Thymus (tissue), 11 donors: Measurements from ENCODE around the gene LIPE. TPM values are rescaled to one million over a fixed set of nuclear protein-coding genes. Genes with fewer than 3 reads are reported as not detected.
"Not testable (repeated sequence)": the region's sequence is repeated elsewhere in the genome, so short reads cannot be mapped to it uniquely, and the experiment has no call there.

Experiments used
- DNase-seq, 9 donors: peaks; one replicate each; pipeline ENCODE4 v3.0.0-alpha.2; 2013; ENCODE audit warnings: low spot score in 9 of 9, low read depth in 6 of 9, missing footprints in 1 of 9
- H3K27ac ChIP-seq, 2 donors: one replicate each; pipeline ENCODE4 v1.5.1; 2013; ENCODE audit warnings: control low read depth in 1 of 2, low read depth in 1 of 2, low read length in 1 of 2, mild to moderate bottlenecking in 1 of 2, moderate library complexity in 1 of 2
- H3K27me3 ChIP-seq, 2 donors: one replicate each; pipeline ENCODE4 v1.5.1; 2013; ENCODE audit warnings: low read length in 1 of 2; ENCODE audit not compliant: control insufficient read depth in 2 of 2, insufficient read depth in 1 of 2
- H3K36me3 ChIP-seq, 2 donors: one replicate each; pipeline ENCODE4 v1.5.1; 2013; ENCODE audit warnings: low read length in 1 of 2, mild to moderate bottlenecking in 1 of 2, moderate library complexity in 1 of 2; ENCODE audit not compliant: control insufficient read depth in 2 of 2, insufficient read depth in 2 of 2
- H3K4me1 ChIP-seq, 2 donors: one replicate each; pipeline ENCODE4 v1.5.1; 2013; ENCODE audit warnings: low read length in 2 of 2; ENCODE audit not compliant: control insufficient read depth in 2 of 2, insufficient read depth in 2 of 2
- H3K4me3 ChIP-seq, 2 donors: one replicate each; pipeline ENCODE4 v1.5.1; 2013; ENCODE audit warnings: low read length in 2 of 2, control low read depth in 1 of 2, mild to moderate bottlenecking in 1 of 2
- H3K9me3 ChIP-seq, 2 donors: one replicate each; pipeline ENCODE4 v1.5.1; 2013; ENCODE audit warnings: low read length in 1 of 2, mild to moderate bottlenecking in 1 of 2; ENCODE audit not compliant: control insufficient read depth in 2 of 2, insufficient read depth in 1 of 2
- WGBS: extraction: QIAGEN DNeasy Blood & Tissue Kit; methylation state at CpG from one replicate; pipeline ENCODE4 v1.1.7; 2013; 5-methylcytosine and 5-hydroxymethylcytosine counted together
- polyA plus RNA-seq: library from polyadenylated mRNA; stranded (reverse); fragments of 200-250 nt; gene quantifications from one replicate; pipeline ENCODE4 v1.2.3, GENCODE V29; 2013
- total RNA-seq: library from RNA; stranded (reverse); fragments of 120-200 nt; gene quantifications from one replicate; pipeline ENCODE4 v1.2.4, GENCODE V29; 2013
- donor health status: healthy.

LIPE gene
- total and polyA plus RNA-seq, 2 donors: 6.8 to 12.9 TPM

GRCh38 chr19:42467183-42467760 is 40.1 kb upstream of the LIPE start:
- H3K36me3 ChIP-seq: no peaks in the 10 kb centered on the region
- WGBS: 42% methylated on average over 5 of the region's 5 CpGs

GRCh38 chr19:42466521-42467182 is 39.5 kb upstream of the LIPE start:
- no peak for DNase-seq
- no peaks in the 10 kb centered on the region for H3K36me3 ChIP-seq
- H3K27ac ChIP-seq: no peak overlapping the region
- no peaks in the 10 kb centered on the region for H3K9me3 ChIP-seq
- no peaks in the 10 kb centered on the region for H3K27me3 ChIP-seq
- WGBS: 67% methylated on average over 5 of the region's 5 CpGs
- no peak overlapping the region for H3K4me3 ChIP-seq
- no peaks in the 10 kb centered on the region for H3K4me1 ChIP-seq

More at GRCh38 chr19:42467183-42467760, 40.1 kb upstream of the LIPE start:
- H3K27ac ChIP-seq: no peak overlapping the region
- no peak overlapping the region for H3K4me3 ChIP-seq
- no peaks in the 10 kb centered on the region for H3K4me1 ChIP-seq
- no peak for DNase-seq
- H3K27me3 ChIP-seq: no peaks in the 10 kb centered on the region
- H3K9me3 ChIP-seq: no peaks in the 10 kb centered on the region

GRCh38 chr19:42465827-42466280 is 38.7 kb upstream of the LIPE start:
- WGBS: 69% methylated on average over 5 of the region's 5 CpGs
- no peak overlapping the region for H3K4me3 ChIP-seq
- H3K4me1 ChIP-seq: no peaks in the 10 kb centered on the region
- no peak for DNase-seq
- H3K36me3 ChIP-seq: no peaks in the 10 kb centered on the region
- H3K27me3 ChIP-seq: no peaks in the 10 kb centered on the region
- H3K9me3 ChIP-seq: no peaks in the 10 kb centered on the region
- H3K27ac ChIP-seq: no peak overlapping the region

- Histone ChIP-seq H3K9me3 (no peaks in the 10 kb centered on the region), H3K4me3 (no peak overlapping the region), H3K36me3 (no peaks in the 10 kb centered on the region), H3K4me1 (no peaks in the 10 kb centered on the region), H3K27ac (no peak overlapping the region), H3K27me3 (no peaks in the 10 kb centered on the region)
- no peak for DNase-seq
- 86% methylated on average over 4 of the region's 4 CpGs for WGBS
Measured at GRCh38 chr19:42461700-42462324, 34.6 kb upstream of the LIPE start.

- H3K27ac ChIP-seq, H3K4me1 ChIP-seq, DNase-seq, H3K27me3 ChIP-seq, H3K36me3 ChIP-seq, H3K4me3 ChIP-seq, H3K9me3 ChIP-seq: not testable (repeated sequence)
- WGBS: 92% methylated on average over 8 of the region's 8 CpGs
Measured at GRCh38 chr19:42461231-42461630, 34.0 kb upstream of the LIPE start.

- H3K27ac ChIP-seq: no peak overlapping the region
- H3K27me3 ChIP-seq: no peaks in the 10 kb centered on the region
- no peak overlapping the region for H3K4me3 ChIP-seq
- no peak for DNase-seq
- H3K9me3 ChIP-seq: no peaks in the 10 kb centered on the region
- 90% methylated on average over 2 of the region's 2 CpGs for WGBS
- H3K36me3 ChIP-seq: no peaks in the 10 kb centered on the region
- H3K4me1 ChIP-seq: no peaks in the 10 kb centered on the region
Measured at GRCh38 chr19:42459926-42460325, 32.7 kb upstream of the LIPE start.

GRCh38 chr19:42455621-42456081 is 28.5 kb upstream of the LIPE start:
- no peaks in the 10 kb centered on the region for H3K4me1 ChIP-seq
- peaks cover 3 to 6% of the 10 kb centered on the region in 2 donors for H3K27me3 ChIP-seq
- H3K9me3 ChIP-seq: no peaks in the 10 kb centered on the region
- DNase-seq: no peak
- no peak overlapping the region for H3K27ac ChIP-seq
- H3K4me3 ChIP-seq: no peak overlapping the region
- H3K36me3 ChIP-seq: no peaks in the 10 kb centered on the region
- whole genome bisulfite sequencing: 100% methylated on average over 1 of the region's 1 CpG

GRCh38 chr19:42455086-42455485 is 27.9 kb upstream of the LIPE start:
- no peaks in the 10 kb centered on the region for H3K9me3 ChIP-seq
- peaks cover 2 to 3% of the 10 kb centered on the region in 2 donors for H3K4me1 ChIP-seq
- no peak overlapping the region for H3K4me3 ChIP-seq
- H3K27me3 ChIP-seq: peaks cover 3 to 6% of the 10 kb centered on the region in 2 donors
- no peak overlapping the region for H3K27ac ChIP-seq
- H3K36me3 ChIP-seq: no peaks in the 10 kb centered on the region
- DNase-seq: no peak
- WGBS: 93% methylated on average over 2 of the region's 2 CpGs

GRCh38 chr19:42452590-42452989 is 25.4 kb upstream of the LIPE start:
- Histone ChIP-seq H3K27ac (no peak overlapping the region), H3K36me3 (no peaks in the 10 kb centered on the region), H3K4me3 (no peak overlapping the region), H3K9me3 (no peaks in the 10 kb centered on the region), H3K4me1 (peaks cover 2 to 3% of the 10 kb centered on the region in 2 donors), H3K27me3 (peaks cover 3 to 6% of the 10 kb centered on the region in 2 donors)
- DNase-seq: no peak
- WGBS: 31% methylated on average over 4 of the region's 4 CpGs
